ENCODE data around the gene ECI1.

The ECI1 gene

GRCh38 chr16:2278272-2278608, 26.9 kb upstream of the ECI1 start:
- Histone ChIP-seq H3K27ac (ENCODE audit: low read length) (no peak overlapping the region), H3K27me3 (ENCODE audit: low read depth, low read length) (no peaks in the 10 kb centered on the region), H3K36me3 (ENCODE audit: control insufficient read depth in 1 of 2, insufficient read depth in 2 of 2, low read length in 2 of 2) (peaks cover 0 to 54% of the 10 kb centered on the region in 2 donors), H3K4me3 (ENCODE audit: low read depth in 1 of 2, low read length in 2 of 2) (no peak overlapping the region), H3K4me1 (ENCODE audit: control insufficient read depth in 1 of 2, insufficient read depth in 2 of 2, low read length in 2 of 2) (no peaks in the 10 kb centered on the region), H3K9me3 (ENCODE audit: control insufficient read depth in 1 of 2, low read length in 2 of 2) (no peaks in the 10 kb centered on the region)

GRCh38 chr16:2277466-2278271, 26.3 kb upstream of the ECI1 start:
- Histone ChIP-seq H3K27ac (ENCODE audit: low read length) (no peak overlapping the region), H3K9me3 (ENCODE audit: control insufficient read depth in 1 of 2, low read length in 2 of 2) (no peaks in the 10 kb centered on the region), H3K36me3 (ENCODE audit: control insufficient read depth in 1 of 2, insufficient read depth in 2 of 2, low read length in 2 of 2) (peaks cover 0 to 48% of the 10 kb centered on the region in 2 donors), H3K4me3 (ENCODE audit: low read depth in 1 of 2, low read length in 2 of 2) (no peak overlapping the region), H3K27me3 (ENCODE audit: low read depth, low read length) (no peaks in the 10 kb centered on the region), H3K4me1 (ENCODE audit: control insufficient read depth in 1 of 2, insufficient read depth in 2 of 2, low read length in 2 of 2) (no peaks in the 10 kb centered on the region)

GRCh38 chr16:2276368-2277195, 25.2 kb upstream of the ECI1 start:
- Histone ChIP-seq H3K4me3 (ENCODE audit: low read depth in 1 of 2, low read length in 2 of 2) (no peak overlapping the region), H3K27ac (ENCODE audit: low read length) (no peak overlapping the region), H3K9me3 (ENCODE audit: control insufficient read depth in 1 of 2, low read length in 2 of 2) (no peaks in the 10 kb centered on the region), H3K4me1 (ENCODE audit: control insufficient read depth in 1 of 2, insufficient read depth in 2 of 2, low read length in 2 of 2) (no peaks in the 10 kb centered on the region), H3K36me3 (ENCODE audit: control insufficient read depth in 1 of 2, insufficient read depth in 2 of 2, low read length in 2 of 2) (peaks cover 0 to 48% of the 10 kb centered on the region in 2 donors), H3K27me3 (ENCODE audit: low read depth, low read length) (no peaks in the 10 kb centered on the region)

- Histone ChIP-seq H3K27me3 (ENCODE audit: low read depth, low read length) (no peaks in the 10 kb centered on the region), H3K4me1 (ENCODE audit: control insufficient read depth in 1 of 2, insufficient read depth in 2 of 2, low read length in 2 of 2) (no peaks in the 10 kb centered on the region), H3K9me3 (ENCODE audit: control insufficient read depth in 1 of 2, low read length in 2 of 2) (no peaks in the 10 kb centered on the region), H3K27ac (ENCODE audit: low read length) (no peak overlapping the region), H3K4me3 (ENCODE audit: low read depth in 1 of 2, low read length in 2 of 2) (no peak overlapping the region), H3K36me3 (ENCODE audit: control insufficient read depth in 1 of 2, insufficient read depth in 2 of 2, low read length in 2 of 2) (peaks cover 0 to 40% of the 10 kb centered on the region in 2 donors)
Measured at GRCh38 chr16:2275476-2276367, 24.3 kb upstream of the ECI1 start.

GRCh38 chr16:2273931-2274330, 22.5 kb upstream of the ECI1 start:
- Histone ChIP-seq H3K9me3 (ENCODE audit: control insufficient read depth in 1 of 2, low read length in 2 of 2) (no peaks in the 10 kb centered on the region), H3K4me3 (ENCODE audit: low read depth in 1 of 2, low read length in 2 of 2) (no peak overlapping the region), H3K36me3 (ENCODE audit: control insufficient read depth in 1 of 2, insufficient read depth in 2 of 2, low read length in 2 of 2) (peaks cover 0 to 27% of the 10 kb centered on the region in 2 donors), H3K4me1 (ENCODE audit: control insufficient read depth in 1 of 2, insufficient read depth in 2 of 2, low read length in 2 of 2) (peaks cover 6 to 13% of the 10 kb centered on the region in 2 donors), H3K27me3 (ENCODE audit: low read depth, low read length) (no peaks in the 10 kb centered on the region), H3K27ac (ENCODE audit: low read length) (no peak overlapping the region)

- Histone ChIP-seq H3K4me1 (ENCODE audit: control insufficient read depth in 1 of 2, insufficient read depth in 2 of 2, low read length in 2 of 2) (peaks cover 6 to 15% of the 10 kb centered on the region in 2 donors), H3K9me3 (ENCODE audit: control insufficient read depth in 1 of 2, low read length in 2 of 2) (no peaks in the 10 kb centered on the region), H3K36me3 (ENCODE audit: control insufficient read depth in 1 of 2, insufficient read depth in 2 of 2, low read length in 2 of 2) (peaks cover 0 to 23% of the 10 kb centered on the region in 2 donors), H3K4me3 (ENCODE audit: low read depth in 1 of 2, low read length in 2 of 2) (no peak overlapping the region), H3K27me3 (ENCODE audit: low read depth, low read length) (no peaks in the 10 kb centered on the region), H3K27ac (ENCODE audit: low read length) (no peak overlapping the region)
Measured at GRCh38 chr16:2273484-2273883, 22.1 kb upstream of the ECI1 start.

- peaks cover 6 to 16% of the 10 kb centered on the region in 2 donors for H3K4me1 ChIP-seq (ENCODE audit: control insufficient read depth in 1 of 2, insufficient read depth in 2 of 2, low read length in 2 of 2)
- no peak overlapping the region for H3K27ac ChIP-seq (ENCODE audit: low read length)
- H3K27me3 ChIP-seq (ENCODE audit: low read depth, low read length), result no peaks in the 10 kb centered on the region
- no peaks in the 10 kb centered on the region for H3K9me3 ChIP-seq (ENCODE audit: control insufficient read depth in 1 of 2, low read length in 2 of 2)
- H3K36me3 ChIP-seq (ENCODE audit: control insufficient read depth in 1 of 2, insufficient read depth in 2 of 2, low read length in 2 of 2), result peaks cover 0 to 12% of the 10 kb centered on the region in 2 donors
- no peak overlapping the region for H3K4me3 ChIP-seq (ENCODE audit: low read depth in 1 of 2, low read length in 2 of 2)
Measured at GRCh38 chr16:2271848-2272461, 20.6 kb upstream of the ECI1 start.

GRCh38 chr16:2270588-2271470, 19.4 kb upstream of the ECI1 start:
- Histone ChIP-seq H3K9me3 (ENCODE audit: control insufficient read depth in 1 of 2, low read length in 2 of 2) (no peaks in the 10 kb centered on the region), H3K27ac (ENCODE audit: low read length) (no peak overlapping the region), H3K4me3 (ENCODE audit: low read depth in 1 of 2, low read length in 2 of 2) (no peak overlapping the region), H3K4me1 (ENCODE audit: control insufficient read depth in 1 of 2, insufficient read depth in 2 of 2, low read length in 2 of 2) (peaks cover 9 to 27% of the 10 kb centered on the region in 2 donors), H3K27me3 (ENCODE audit: low read depth, low read length) (no peaks in the 10 kb centered on the region), H3K36me3 (ENCODE audit: control insufficient read depth in 1 of 2, insufficient read depth in 2 of 2, low read length in 2 of 2) (peaks cover 0 to 3% of the 10 kb centered on the region in 2 donors)

- Histone ChIP-seq H3K27me3 (ENCODE audit: low read depth, low read length) (no peaks in the 10 kb centered on the region), H3K36me3 (ENCODE audit: control insufficient read depth in 1 of 2, insufficient read depth in 2 of 2, low read length in 2 of 2) (peaks cover 0 to 3% of the 10 kb centered on the region in 2 donors), H3K4me3 (ENCODE audit: low read depth in 1 of 2, low read length in 2 of 2) (no peak overlapping the region), H3K27ac (ENCODE audit: low read length) (no peak overlapping the region), H3K9me3 (ENCODE audit: control insufficient read depth in 1 of 2, low read length in 2 of 2) (no peaks in the 10 kb centered on the region), H3K4me1 (ENCODE audit: control insufficient read depth in 1 of 2, insufficient read depth in 2 of 2, low read length in 2 of 2) (peaks cover 9 to 31% of the 10 kb centered on the region in 2 donors)
Measured at GRCh38 chr16:2270070-2270462, 18.7 kb upstream of the ECI1 start.
